Renal cortical epithelial cell (primary cell): ENCODE measurements around the gene KCNJ6. TPM values are rescaled to one million over a fixed set of nuclear protein-coding genes. Genes with fewer than 3 reads are reported as not detected.

Source experiments
- DNase-seq: peaks from one replicate; pipeline ENCODE4 v3.0.0-alpha.2; 2011; ENCODE audit warnings: low read depth
- total RNA-seq: library from RNA; depleted of rRNA; stranded (reverse); fragments of >200 nt; gene quantifications from 2 replicates; pipeline ENCODE4 v1.2.3, GENCODE V29; 2014

The KCNJ6 gene
- total RNA-seq, 1 donor from 2014 or later, result 0.05 TPM

- DNase-seq, result no peak
Observed at GRCh38 chr21:37865156-37865555, 51.1 kb downstream of the KCNJ6 start.

- DNase-seq, result no peak
Observed at GRCh38 chr21:37863842-37864241, 52.4 kb downstream of the KCNJ6 start.

DNA sequence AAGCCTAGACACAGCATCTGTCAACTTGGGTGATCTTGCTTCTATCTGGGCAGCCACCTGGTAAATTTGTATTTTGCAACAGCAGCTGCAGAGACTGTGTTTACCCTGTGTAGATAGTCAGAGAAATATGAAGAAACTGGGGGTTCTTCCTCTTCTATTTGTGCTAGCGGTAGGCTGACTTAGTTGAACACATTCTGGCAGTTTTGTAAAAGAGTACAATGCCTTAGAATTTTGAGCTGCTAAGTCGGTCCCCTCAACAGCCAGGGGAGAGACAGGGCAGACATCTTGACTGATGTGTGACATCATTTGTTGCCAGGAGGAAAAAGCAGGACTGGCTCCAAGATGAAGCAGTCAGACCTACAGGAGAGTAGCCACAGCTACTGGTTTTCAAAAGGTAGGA lies 53.7 kb downstream of the KCNJ6 start:
- peak; percentile 58 for DNase-seq

DNA sequence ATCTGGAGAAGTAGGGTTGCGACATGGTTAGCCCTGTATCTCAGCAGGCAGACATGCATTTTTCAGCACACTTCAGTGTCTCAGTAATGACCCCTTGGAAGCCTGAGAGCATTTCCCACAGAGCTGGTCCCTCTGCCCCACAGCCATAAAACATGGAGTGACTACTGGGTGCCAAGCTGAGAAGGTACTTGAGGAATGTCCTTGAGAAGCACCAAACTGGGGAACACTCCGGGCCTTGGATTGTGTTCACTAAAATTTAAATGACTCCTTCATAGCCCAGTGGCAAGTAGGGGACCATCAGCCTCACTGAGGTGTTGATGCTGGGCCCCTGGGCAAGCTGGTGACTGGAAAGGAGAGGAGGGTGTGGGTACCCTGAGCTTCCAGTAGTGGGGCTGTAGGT lies 54.7 kb downstream of the KCNJ6 start:
- DNase-seq, result no peak

GRCh38 chr21:37860416-37860815 lies 55.8 kb downstream of the KCNJ6 start:
- DNase-seq, result no peak

DNA sequence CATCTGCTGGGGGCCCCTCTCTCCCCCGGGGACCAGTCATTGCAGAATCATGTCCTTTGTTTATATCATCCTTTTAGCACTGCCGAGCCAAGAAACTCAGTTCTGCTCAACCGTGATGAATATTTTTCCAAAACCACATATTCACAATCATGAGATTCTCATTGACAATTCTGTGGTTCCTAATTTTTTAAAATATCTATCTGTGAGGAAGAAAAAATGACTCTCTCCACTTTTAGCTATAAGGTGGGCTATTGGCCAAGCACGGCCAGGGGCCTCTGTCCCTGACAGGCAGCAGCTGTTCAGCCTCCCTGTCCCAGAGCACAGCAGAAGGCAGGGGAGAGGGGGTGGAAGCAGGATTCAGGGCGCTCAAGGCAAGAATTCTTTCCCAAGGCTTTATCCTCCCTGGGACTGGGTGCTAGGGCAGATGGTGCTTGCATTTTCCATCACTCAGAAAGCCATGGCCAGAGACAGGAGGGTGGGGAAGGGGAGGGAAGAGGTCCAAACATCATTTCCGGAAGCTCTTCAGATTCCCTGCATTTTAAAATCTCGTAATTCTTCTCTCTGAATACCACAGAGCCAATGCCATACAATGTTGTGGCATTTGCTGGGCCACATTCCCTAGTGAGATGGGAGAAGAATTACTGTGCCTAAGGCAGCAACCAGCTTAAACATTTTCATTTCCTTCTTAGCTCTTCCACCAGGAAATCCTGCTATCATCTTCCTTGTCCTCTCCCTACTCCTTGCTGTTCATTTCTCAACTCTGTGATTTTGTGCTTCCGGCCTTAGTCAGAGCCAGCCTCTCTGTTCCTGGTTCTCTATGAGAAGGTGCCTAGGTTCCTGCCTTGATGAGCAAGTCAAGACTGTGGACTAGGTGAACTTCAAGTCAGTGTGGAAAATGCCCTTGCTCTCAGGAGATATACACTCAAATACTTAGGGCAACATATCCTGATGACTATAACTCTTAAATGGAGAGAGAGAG lies 60.3 kb downstream of the KCNJ6 start:
- peak; percentile 26 for DNase-seq

DNA sequence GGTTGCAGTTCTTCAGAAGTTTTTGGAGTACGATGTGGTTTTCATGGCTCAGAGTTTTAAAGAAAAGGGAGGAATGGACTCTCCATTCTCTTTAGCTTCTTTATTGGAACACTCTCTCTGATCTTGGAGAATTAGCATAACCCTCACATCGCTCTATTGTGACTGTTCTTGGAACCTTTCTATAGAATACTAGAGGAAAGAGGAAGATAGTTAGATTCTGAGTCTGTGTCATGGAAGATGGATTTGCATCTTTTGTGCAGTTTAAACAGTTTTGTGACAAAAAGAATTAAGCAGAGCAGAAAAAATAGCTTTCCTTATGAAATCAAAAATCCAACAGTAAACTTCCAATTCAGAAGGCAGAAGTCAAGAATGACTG lies 61.0 kb downstream of the KCNJ6 start:
- DNase-seq, result no peak

GRCh38 chr21:37849506-37850102 lies 66.7 kb downstream of the KCNJ6 start:
- peak; percentile 86 for DNase-seq

DNA sequence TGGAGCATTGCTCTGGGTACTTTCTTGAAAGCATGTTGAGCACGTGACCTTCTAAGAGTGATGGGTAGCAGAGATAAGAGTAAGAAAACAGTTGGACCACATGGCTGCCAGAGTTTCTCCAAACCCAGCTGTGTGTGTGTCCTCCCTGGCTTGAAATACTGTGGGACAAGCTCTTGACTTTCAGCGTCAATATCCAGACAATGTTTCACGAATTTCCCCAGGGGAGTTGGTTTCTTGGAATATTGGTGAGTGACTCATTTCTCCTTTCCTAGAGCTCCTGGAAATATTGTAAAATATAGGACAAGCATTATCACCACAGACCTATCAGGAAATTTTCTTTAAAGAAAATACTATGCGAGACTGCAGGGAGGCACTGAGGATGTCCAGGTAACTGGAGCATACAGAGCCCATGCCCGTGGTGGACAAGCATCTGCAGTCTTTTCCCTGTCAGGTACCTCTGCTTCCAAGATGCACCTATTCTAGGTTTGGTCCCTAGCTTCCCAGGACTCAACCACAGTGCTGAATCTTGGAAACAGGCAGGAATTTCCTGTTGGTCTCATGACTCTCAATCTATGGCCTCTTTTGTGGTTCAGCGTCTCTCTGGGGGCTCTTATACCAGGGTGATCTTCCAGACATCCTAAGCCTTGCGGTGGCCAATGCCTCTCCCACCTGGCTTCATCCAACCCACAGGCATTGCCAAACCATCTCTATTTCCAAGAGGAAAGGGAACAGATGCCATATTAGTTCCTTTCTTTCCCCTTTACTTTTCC lies 67.4 kb downstream of the KCNJ6 start:
- no peak for DNase-seq

- DNase-seq, result peak; percentile 38
Observed at GRCh38 chr21:37845535-37845934, 70.7 kb downstream of the KCNJ6 start.

DNA sequence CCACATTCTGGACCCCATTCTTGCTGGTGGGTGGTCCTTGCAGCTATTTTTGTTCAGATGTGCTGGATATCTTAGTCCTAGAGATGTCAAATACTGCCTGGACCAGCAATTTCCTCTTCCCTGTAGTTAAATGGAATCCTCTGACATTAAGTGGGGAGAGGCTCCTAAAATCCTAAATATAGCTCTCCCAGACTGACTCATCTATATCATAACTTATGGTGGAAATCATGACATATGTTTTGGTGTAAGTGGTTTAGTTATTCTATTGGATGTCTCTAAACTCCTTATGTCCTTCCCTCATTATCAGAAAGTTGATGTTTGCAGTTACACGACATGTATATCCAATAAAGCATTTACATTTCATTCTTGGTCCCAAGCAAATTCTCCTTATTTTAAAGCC lies 73.1 kb downstream of the KCNJ6 start:
- no peak for DNase-seq

DNA sequence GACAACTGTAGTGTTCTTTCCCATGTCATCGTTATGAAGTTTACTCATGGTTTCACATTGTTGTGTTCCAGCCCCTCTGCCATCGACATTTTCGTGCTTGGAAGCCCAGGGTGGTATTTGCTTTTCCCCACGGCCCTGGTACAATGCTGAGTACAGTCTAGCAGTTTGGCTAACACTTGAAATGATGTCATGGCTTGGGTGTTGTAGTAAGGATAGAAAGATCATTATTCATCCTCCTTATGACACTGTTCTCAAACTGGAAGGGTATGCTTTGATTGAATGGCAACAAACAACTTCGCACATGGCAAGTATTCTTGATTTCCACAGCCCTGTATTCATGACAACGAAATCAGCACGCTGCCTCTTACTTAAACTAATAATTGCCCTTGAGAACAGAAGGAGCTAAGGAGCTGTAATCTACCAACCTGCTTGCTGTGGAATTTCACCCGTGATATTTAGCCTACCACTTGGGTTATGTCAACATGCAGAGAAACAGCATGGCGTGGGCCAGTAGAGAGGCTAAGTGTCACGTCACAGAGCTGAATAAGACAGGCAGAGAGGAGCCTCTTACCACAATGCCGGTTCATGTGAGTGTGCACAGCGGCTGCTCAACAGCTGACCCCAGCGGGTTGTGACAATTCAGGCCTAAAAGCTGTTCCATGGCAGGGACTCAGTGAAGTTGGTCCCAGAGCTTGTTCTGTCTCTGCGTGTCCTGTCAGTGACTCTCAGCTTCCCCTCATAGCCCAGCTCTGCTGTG lies 73.9 kb downstream of the KCNJ6 start:
- no peak for DNase-seq

- DNase-seq, result no peak
Observed at GRCh38 chr21:37837381-37837780, 78.9 kb downstream of the KCNJ6 start.

GRCh38 chr21:37835481-37835880 lies 80.8 kb downstream of the KCNJ6 start:
- DNase-seq, result no peak

- no peak for DNase-seq
Observed at GRCh38 chr21:37833301-37833700, 83.0 kb downstream of the KCNJ6 start.

- peak; percentile 76 for DNase-seq
Observed at GRCh38 chr21:37829447-37829846, 86.8 kb downstream of the KCNJ6 start.

GRCh38 chr21:37828991-37829390 lies 87.3 kb downstream of the KCNJ6 start:
- no peak for DNase-seq

- no peak for DNase-seq
Observed at GRCh38 chr21:37828556-37828955, 87.7 kb downstream of the KCNJ6 start.

- no peak for DNase-seq
Observed at GRCh38 chr21:37827913-37828312, 88.3 kb downstream of the KCNJ6 start.

- no peak for DNase-seq
Observed at GRCh38 chr21:37821786-37822450, 94.3 kb downstream of the KCNJ6 start.

DNA sequence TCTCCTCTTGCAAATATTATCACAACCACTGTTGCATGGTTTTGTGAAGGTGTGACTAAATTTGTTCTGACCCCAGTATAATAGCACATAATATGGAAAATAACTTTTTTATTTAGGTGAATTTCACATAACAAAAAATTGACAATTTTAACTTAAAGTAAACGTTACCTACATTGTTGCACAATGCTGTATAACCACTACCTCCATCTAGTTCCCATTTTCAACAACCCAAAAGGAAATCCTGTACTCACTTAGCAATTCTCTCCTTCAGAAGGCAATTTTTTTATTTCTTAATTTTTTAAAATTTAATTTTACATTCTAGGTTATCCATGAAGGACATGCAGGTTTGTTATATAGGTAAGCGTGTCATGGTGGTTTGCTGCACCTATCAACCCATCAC lies 95.2 kb downstream of the KCNJ6 start:
- no peak for DNase-seq
